Lower lobe of right lung (tissue), 2 donors: ENCODE data around the gene SPATA19. TPM values are rescaled to one million over a fixed set of nuclear protein-coding genes. Genes with fewer than 3 reads are reported as not detected.

Experiments
- ATAC-seq, 2 donors: fragments of 200-7000 bp; cut with Tn5 transposase; one replicate each; pipeline ENCODE4 v1.9.1; 2020 to 2022; ENCODE audit warnings: mild to moderate bottlenecking in 2 of 2, moderate library complexity in 2 of 2
- DNase-seq: peaks from one replicate; pipeline ENCODE4 v3.0.0-alpha.2; 2020
- H3K27ac ChIP-seq: fragments of 200-600 bp; one replicate; pipeline ENCODE4 v1.8.0; 2022
- H3K27me3 ChIP-seq: fragments of 200-600 bp; one replicate; pipeline ENCODE4 v1.8.0; 2022; ENCODE audit warnings: low read depth
- H3K36me3 ChIP-seq: fragments of 200-600 bp; one replicate; pipeline ENCODE4 v1.8.0; 2022; ENCODE audit warnings: mild to moderate bottlenecking
- H3K4me1 ChIP-seq: fragments of 200-600 bp; one replicate; pipeline ENCODE4 v1.8.0; 2022
- H3K4me3 ChIP-seq: fragments of 200-600 bp; one replicate; pipeline ENCODE4 v1.8.0; 2022; ENCODE audit warnings: mild to moderate bottlenecking
- H3K9me3 ChIP-seq: fragments of 200-600 bp; one replicate; pipeline ENCODE4 v1.8.0; 2022
- CTCF ChIP-seq: fragments of 200-600 bp; IDR thresholded peaks from one replicate; pipeline ENCODE4 v1.8.0; 2022; ENCODE audit warnings: antibody characterized with exemption, mild to moderate bottlenecking
- intact Hi-C: fragments of 100-400 bp; cut with DNase I; formaldehyde crosslinking; loops from one replicate; pipeline ENCODE4 v1.11.0; 2022
- total RNA-seq: library from RNA; stranded (reverse); fragmentation: NEBNext Ultra II Directional; extraction: Animal tissue kit (Norgen Biotek cat#: 25700); gene quantifications from one replicate; pipeline ENCODE4 v1.2.1, GENCODE V29; 2021
- donor health status: DM: no; HTN: yes; CAD: no; lungs with severe emphysema.

Gene SPATA19
- total RNA-seq, 1 donor from 2014 or later, result not detected

GRCh38 chr11:133790995-133791394 lies 54.3 kb downstream of the SPATA19 start:
- Histone ChIP-seq H3K27me3 (peaks cover 16% of the 10 kb centered on the region), H3K4me3 (no peak overlapping the region), H3K4me1 (peaks cover 4% of the 10 kb centered on the region), H3K9me3 (no peaks in the 10 kb centered on the region), H3K36me3 (no peaks in the 10 kb centered on the region), H3K27ac (no peak overlapping the region)
- intact Hi-C loops, result no loop called here
- DNase-seq (no peak), ATAC-seq (no peak)
- no peak for TF ChIP-seq CTCF

Other genes with a start within 250 kb of the SPATA19 start
- 5.5 TPM for gene IGSF9B, start 111.5 kb upstream of the SPATA19 start, total RNA-seq
- gene JAM3, start 223.6 kb upstream of the SPATA19 start, total RNA-seq, result 32.1 TPM